Fibroblast of skin of right quadriceps (primary cell): ENCODE results near the gene NUB1.

Experiments
- DNase-seq: peaks from one replicate; pipeline ENCODE4 v3.0.0-alpha.2; 2013

NUB1 gene

DNA sequence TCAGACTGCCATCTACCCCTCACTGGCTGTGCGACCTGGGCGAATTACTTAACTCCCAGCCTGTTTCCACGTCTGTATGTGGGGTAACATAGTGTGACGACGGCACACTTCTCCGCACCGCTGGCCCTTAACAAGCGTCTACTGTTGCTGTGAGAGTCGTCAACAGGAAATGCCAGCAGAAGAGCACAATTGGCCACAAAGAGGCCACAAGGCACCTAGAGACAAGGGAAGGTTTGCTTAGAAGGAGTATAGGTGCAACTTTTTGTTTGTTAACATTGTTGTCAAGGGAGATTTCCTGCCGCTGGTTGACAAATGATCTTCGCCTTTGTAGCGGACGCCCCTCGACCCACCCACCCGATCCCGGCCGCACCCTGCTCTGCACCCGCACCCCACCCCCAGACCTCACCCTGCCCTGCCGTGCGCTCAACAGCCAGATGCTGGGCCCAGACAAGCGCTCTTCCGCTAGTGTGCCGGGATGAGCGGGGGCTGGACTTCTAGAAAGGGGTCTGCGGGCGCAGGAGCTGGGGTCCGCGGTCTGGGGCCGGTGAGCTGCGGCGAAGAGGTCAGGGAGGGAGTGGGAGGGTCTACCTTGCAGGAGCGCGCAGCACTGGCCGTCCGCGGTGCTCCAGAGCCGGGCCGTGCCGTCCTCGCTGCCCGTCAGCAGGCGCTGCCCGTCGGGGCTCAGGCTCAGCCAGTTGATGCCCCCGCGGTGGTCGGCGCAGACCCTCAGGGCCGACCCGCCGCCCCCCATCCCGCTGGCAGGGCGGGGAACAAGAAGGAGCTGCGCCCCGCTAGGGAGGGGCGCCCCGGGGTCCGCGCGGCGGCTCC, 67.4 kb downstream of the NUB1 start:
- DNase-seq: no peak

DNA sequence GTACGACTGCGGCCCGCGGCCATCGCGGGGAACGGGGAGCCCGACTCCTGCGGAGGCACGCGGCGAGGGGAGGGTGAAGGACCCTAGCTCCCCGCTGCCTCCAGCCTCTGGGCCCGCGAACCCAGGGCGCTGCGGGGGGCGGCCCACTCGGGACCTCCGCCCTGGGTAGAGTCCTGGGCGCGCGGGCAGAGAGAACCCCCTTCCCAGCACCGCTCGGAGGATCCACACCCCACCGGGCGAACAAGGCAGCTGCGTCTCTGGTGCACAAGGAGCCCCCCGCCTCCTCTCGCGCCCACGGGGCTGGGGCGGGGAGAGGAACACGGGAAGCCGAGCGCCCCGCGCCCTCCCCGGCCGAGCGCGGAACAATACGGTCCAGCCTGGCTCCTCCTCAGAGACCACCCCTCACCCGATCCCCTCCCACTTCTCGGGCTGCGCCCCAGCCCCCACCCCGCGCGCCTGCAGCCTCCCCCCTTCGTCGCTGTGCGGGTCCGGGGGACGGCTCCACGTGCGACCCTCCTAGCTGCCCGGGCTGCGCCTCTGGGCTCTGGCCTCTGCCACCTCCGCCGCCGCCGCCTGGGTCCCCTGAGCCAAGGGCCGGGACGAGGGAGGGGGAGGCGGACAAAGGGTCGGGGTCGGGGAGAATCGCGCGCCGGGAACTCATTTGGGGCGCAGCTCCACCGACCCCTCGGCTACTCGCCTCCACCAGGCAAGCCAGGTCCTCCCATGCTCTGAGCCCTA, 68.2 kb downstream of the NUB1 start, which contains the start of gene WDR86:
WDR86 (minus strand) TSS at position 372 of the 738 bp plus-strand sequence. CDS start 449 bp downstream, outside the sequence.
- no peak for DNase-seq

GRCh38 chr7:151410405-151411390, 69.1 kb downstream of the NUB1 start:
- DNase-seq: no peak

- DNase-seq: no peak
Observed at GRCh38 chr7:151411551-151411950, 69.9 kb downstream of the NUB1 start.

GRCh38 chr7:151412318-151412717, 70.7 kb downstream of the NUB1 start:
- DNase-seq: no peak

DNA sequence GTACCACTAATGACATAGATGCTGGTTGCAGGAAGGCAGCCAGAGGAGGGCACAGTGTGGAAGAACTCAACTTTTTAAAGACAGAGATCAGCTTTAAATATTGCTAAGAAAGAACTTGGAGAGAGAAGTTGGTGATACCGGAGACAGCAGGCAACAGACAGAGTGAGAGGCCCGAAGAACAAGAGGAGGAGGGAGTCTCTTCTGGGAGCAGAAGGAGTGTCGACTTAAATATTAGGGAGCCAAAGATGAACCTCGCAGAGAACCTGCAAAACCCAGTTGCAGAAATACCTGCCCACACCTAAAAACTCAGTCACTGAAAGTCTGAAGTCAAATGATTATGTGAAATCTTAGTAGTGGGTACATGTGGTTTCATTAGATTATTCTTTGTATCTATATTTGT, 71.6 kb downstream of the NUB1 start:
- DNase-seq: no peak

- DNase-seq: peak; percentile 18
Observed at GRCh38 chr7:151415375-151416105, 73.9 kb downstream of the NUB1 start.

DNA sequence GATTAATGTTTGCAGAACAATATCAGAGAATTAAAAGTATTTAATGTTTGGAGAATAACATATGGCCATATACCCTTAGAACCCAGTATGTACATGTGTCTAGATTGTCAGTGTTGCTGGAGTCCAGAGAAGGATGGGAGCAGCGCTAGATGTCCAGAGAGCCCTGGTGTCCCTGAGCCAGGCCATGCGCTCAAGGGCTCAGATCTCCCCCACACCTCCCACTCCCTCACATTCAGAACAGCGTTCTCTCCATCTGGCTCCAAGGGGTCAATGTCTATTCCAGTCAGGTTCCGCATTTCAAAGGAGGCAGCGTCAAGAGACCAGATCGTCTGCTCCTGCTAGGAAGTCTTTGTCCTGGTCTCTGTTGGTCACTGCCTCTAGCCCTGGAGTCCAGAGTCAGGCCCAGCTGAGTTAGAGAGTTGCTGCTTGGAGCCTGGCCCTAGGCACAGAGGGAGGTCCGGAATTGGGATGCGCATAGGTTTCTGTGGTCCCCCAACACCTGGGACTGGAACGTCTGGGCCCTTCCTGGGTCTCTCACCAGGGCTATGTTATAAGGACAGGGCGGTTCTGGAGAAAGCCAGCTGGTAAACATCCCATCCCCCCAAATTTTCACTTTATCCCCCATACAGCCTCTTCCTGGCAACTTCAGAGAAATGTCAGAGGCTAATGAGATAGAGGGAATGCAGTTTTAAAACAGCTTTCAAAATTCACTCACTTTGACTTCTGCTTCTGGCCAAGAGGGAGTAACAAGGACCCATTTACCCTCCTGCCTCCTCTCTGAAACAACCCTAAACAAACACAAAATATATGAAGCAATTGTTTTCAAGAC, 74.7 kb downstream of the NUB1 start:
- DNase-seq: no peak

GRCh38 chr7:151416941-151417315, 75.3 kb downstream of the NUB1 start:
- no peak for DNase-seq

GRCh38 chr7:151420144-151420543, 78.5 kb downstream of the NUB1 start:
- no peak for DNase-seq

GRCh38 chr7:151422212-151422611, 80.6 kb downstream of the NUB1 start:
- DNase-seq: no peak

GRCh38 chr7:151423226-151423625, 81.6 kb downstream of the NUB1 start:
- DNase-seq: no peak

DNA sequence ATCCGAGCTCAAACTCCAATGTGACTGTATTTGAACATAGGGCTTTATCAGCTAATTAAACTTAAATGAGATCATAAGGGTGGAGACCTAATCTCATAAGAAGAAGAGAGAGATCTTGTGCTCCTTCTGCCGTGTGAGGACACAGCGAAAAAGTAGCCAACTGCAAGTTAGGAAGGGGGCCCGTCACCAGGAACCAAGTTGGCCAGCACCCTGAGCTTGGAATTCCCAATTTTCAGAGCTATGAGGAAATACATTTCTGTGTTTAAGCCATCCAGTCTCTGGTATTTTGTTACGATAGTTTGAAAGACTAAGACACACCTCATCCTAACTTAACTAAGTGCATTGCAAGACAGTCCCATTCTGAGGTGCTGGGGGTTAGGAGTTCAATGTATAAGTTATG, 82.3 kb downstream of the NUB1 start:
- no peak for DNase-seq

- DNase-seq: no peak
Observed at GRCh38 chr7:151424799-151425198, 83.2 kb downstream of the NUB1 start.

- DNase-seq: peak; percentile 58
Observed at GRCh38 chr7:151425670-151426440, 84.2 kb downstream of the NUB1 start.

- peak; percentile 93 for DNase-seq
Observed at GRCh38 chr7:151426441-151426903, 84.9 kb downstream of the NUB1 start.

DNA sequence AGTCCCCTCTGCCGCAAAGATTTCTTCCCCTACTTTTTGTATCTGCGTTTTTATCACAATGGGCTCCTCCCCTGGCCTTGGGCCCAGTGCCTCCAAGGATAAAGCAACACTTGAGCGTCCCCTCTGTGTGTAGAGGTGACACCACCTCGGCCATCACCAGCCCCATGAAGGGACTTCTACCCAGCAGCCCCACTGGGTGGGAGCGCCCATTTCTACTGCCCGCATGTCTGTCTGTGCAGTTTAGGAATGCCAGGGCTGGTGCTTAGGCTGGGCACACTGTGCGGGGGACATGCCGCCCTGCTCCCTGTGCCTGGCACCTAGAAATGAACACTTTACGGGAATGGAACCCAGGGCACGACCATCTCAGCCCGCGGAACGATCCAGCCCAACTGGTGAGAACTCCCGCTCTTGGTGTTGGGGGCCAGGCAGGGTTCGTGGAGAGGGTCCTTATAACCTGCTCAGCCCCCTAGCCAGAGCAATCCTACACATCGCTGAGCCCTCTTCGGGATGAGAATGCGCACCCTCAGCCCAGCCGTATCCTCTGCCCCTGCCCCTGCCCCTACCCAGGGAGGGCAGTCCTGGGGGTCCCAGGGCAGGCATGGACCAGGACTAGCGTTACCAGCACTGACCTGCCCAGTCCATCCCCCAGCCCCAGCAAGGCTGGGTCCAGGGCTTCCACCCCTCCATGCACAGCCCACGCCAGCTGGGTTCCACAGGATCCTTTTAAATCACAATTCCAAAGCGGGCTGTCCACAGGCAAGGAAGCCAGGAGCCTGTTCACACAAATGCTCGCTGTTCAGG, 85.5 kb downstream of the NUB1 start:
- DNase-seq: no peak

GRCh38 chr7:151427705-151428377, 86.2 kb downstream of the NUB1 start:
- no peak for DNase-seq
